IPS DF 6.9 (cell line): Measurements from ENCODE around the gene ABCG2.
"Not testable (repeated sequence)": the region's sequence is repeated elsewhere in the genome, so short reads cannot be mapped to it uniquely, and the experiment has no call there.

Experiments used
- DNase-seq: peaks from one replicate; pipeline ENCODE4 v3.0.0-alpha.2; 2013; ENCODE audit warnings: low read depth, low spot score
- H3K27ac ChIP-seq: one replicate; pipeline ENCODE4 v1.5.1; 2013; ENCODE audit warnings: low read length, control low read depth
- H3K27me3 ChIP-seq: 2 replicates; pipeline ENCODE4 v1.6.1; 2013; ENCODE audit warnings: mild to moderate bottlenecking, low read length; ENCODE audit not compliant: control insufficient read depth, insufficient read depth
- H3K36me3 ChIP-seq: 2 replicates; pipeline ENCODE4 v1.6.1; 2013; ENCODE audit warnings: low read length; ENCODE audit not compliant: control insufficient read depth, insufficient read depth
- H3K4me1 ChIP-seq: 2 replicates; pipeline ENCODE4 v1.6.1; 2013; ENCODE audit warnings: low read length; ENCODE audit not compliant: control insufficient read depth, insufficient read depth
- H3K4me3 ChIP-seq: 2 replicates; pipeline ENCODE4 v1.5.1; 2013; ENCODE audit warnings: mild to moderate bottlenecking, low read length
- H3K9me3 ChIP-seq: 2 replicates; pipeline ENCODE4 v1.6.1; 2013; ENCODE audit warnings: low read length, inconsistent platforms; ENCODE audit not compliant: control insufficient read depth, insufficient read depth
- WGBS: extraction: QIAGEN DNeasy Blood & Tissue Kit; methylation state at CpG from one replicate; pipeline ENCODE4 v1.1.7; 2013; ENCODE audit warnings: mixed read lengths, missing lambda C conversion rate; ENCODE audit not compliant: insufficient read length, insufficient coverage; 5-methylcytosine and 5-hydroxymethylcytosine counted together

The ABCG2 gene

GRCh38 chr4:88169298-88169697 lies 10.9 kb upstream of the ABCG2 start:
- peaks cover 1% of the 10 kb centered on the region; the same call in 1 of the 2 replicates for H3K4me1 ChIP-seq
- WGBS, result no CpG with 5 or more reads among the region's 2 CpGs
- no peaks in the 10 kb centered on the region for H3K36me3 ChIP-seq
- H3K9me3 ChIP-seq, result no peaks in the 10 kb centered on the region; the same call in 1 of the 2 replicates
- no peak overlapping the region for H3K4me3 ChIP-seq
- DNase-seq, result no peak
- H3K27ac ChIP-seq, result no peak overlapping the region
- H3K27me3 ChIP-seq, result no peaks in the 10 kb centered on the region

- Histone ChIP-seq H3K9me3 (no peaks in the 10 kb centered on the region; the same call in 1 of the 2 replicates), H3K4me1 (peaks cover 3% of the 10 kb centered on the region; the same call in 1 of the 2 replicates), H3K27me3 (no peaks in the 10 kb centered on the region), H3K36me3 (no peaks in the 10 kb centered on the region), H3K4me3 (no peak overlapping the region), H3K27ac (no peak overlapping the region)
- no peak for DNase-seq
- no CpG with 5 or more reads among the region's 3 CpGs for WGBS
Observed at GRCh38 chr4:88166608-88167007, 8.2 kb upstream of the ABCG2 start.

GRCh38 chr4:88163336-88163735 lies 4.9 kb upstream of the ABCG2 start:
- no peaks in the 10 kb centered on the region for H3K36me3 ChIP-seq
- WGBS, result no CpG with 5 or more reads among the region's 6 CpGs
- no peak overlapping the region for H3K4me3 ChIP-seq
- DNase-seq, result no peak
- H3K27ac ChIP-seq, result no peak overlapping the region
- H3K27me3 ChIP-seq, result no peaks in the 10 kb centered on the region
- no peaks in the 10 kb centered on the region; the same call in 1 of the 2 replicates for H3K9me3 ChIP-seq
- peaks cover 3% of the 10 kb centered on the region; the same call in 1 of the 2 replicates for H3K4me1 ChIP-seq

GRCh38 chr4:88162626-88163025 lies 4.2 kb upstream of the ABCG2 start:
- H3K27me3 ChIP-seq, result no peaks in the 10 kb centered on the region
- DNase-seq, result no peak
- H3K27ac ChIP-seq, result no peak overlapping the region
- H3K9me3 ChIP-seq, result no peaks in the 10 kb centered on the region; the same call in 1 of the 2 replicates
- no peak overlapping the region for H3K4me3 ChIP-seq
- H3K36me3 ChIP-seq, result no peaks in the 10 kb centered on the region
- peaks cover 3% of the 10 kb centered on the region; the same call in 1 of the 2 replicates for H3K4me1 ChIP-seq

GRCh38 chr4:88159229-88159725 lies 838 bp upstream of the ABCG2 start:
- H3K27ac ChIP-seq, result no peak overlapping the region
- no peaks in the 10 kb centered on the region for H3K36me3 ChIP-seq
- peak overlapping the region; percentile 55; the same call in 1 of the 2 replicates for H3K4me3 ChIP-seq
- no peaks in the 10 kb centered on the region for H3K9me3 ChIP-seq
- peaks cover 3% of the 10 kb centered on the region; the same call in 1 of the 2 replicates for H3K4me1 ChIP-seq
- WGBS, result no CpG with 5 or more reads among the region's 14 CpGs
- H3K27me3 ChIP-seq, result no peaks in the 10 kb centered on the region
- DNase-seq, result no peak

- Histone ChIP-seq H3K27ac (no peak overlapping the region), H3K9me3 (no peaks in the 10 kb centered on the region), H3K4me1 (no peaks in the 10 kb centered on the region), H3K36me3 (no peaks in the 10 kb centered on the region), H3K4me3 (peak overlapping the region; percentile 55; the same call in 1 of the 2 replicates), H3K27me3 (no peaks in the 10 kb centered on the region)
- no CpG with 5 or more reads among the region's 12 CpGs for WGBS
- DNase-seq, result no peak
Observed at GRCh38 chr4:88158038-88158488, 376 bp downstream of the ABCG2 start.

- H3K27ac ChIP-seq, DNase-seq, H3K4me3 ChIP-seq, H3K36me3 ChIP-seq, H3K27me3 ChIP-seq, H3K9me3 ChIP-seq, H3K4me1 ChIP-seq: not testable (repeated sequence)
- no CpG with 5 or more reads among the region's 8 CpGs for WGBS
Observed at GRCh38 chr4:88152331-88152730, 6.1 kb downstream of the ABCG2 start.

GRCh38 chr4:88148560-88148959 lies 9.9 kb downstream of the ABCG2 start:
- H3K27ac ChIP-seq, result no peak overlapping the region
- peaks cover 3% of the 10 kb centered on the region; the same call in 1 of the 2 replicates for H3K4me1 ChIP-seq
- no peaks in the 10 kb centered on the region for H3K36me3 ChIP-seq
- H3K9me3 ChIP-seq, result no peaks in the 10 kb centered on the region
- H3K27me3 ChIP-seq, result no peaks in the 10 kb centered on the region
- no peak for DNase-seq
- H3K4me3 ChIP-seq, result no peak overlapping the region
- WGBS, result no CpG with 5 or more reads among the region's 2 CpGs

GRCh38 chr4:88147799-88148217 lies 10.6 kb downstream of the ABCG2 start:
- H3K4me1 ChIP-seq, result peaks cover 3% of the 10 kb centered on the region; the same call in 1 of the 2 replicates
- no peak overlapping the region for H3K4me3 ChIP-seq
- no peaks in the 10 kb centered on the region for H3K27me3 ChIP-seq
- no peak for DNase-seq
- WGBS, result no CpG with 5 or more reads among the region's 4 CpGs
- H3K36me3 ChIP-seq, result no peaks in the 10 kb centered on the region
- H3K9me3 ChIP-seq, result no peaks in the 10 kb centered on the region
- H3K27ac ChIP-seq, result no peak overlapping the region

- Histone ChIP-seq H3K4me1 (peaks cover 3% of the 10 kb centered on the region; the same call in 1 of the 2 replicates), H3K4me3 (no peak overlapping the region), H3K9me3 (no peaks in the 10 kb centered on the region), H3K27ac (no peak overlapping the region), H3K27me3 (no peaks in the 10 kb centered on the region), H3K36me3 (no peaks in the 10 kb centered on the region)
- DNase-seq, result no peak
Observed at GRCh38 chr4:88146891-88147290, 11.5 kb downstream of the ABCG2 start.

- Histone ChIP-seq H3K4me3 (no peak overlapping the region), H3K27me3 (no peaks in the 10 kb centered on the region), H3K27ac (no peak overlapping the region), H3K36me3 (no peaks in the 10 kb centered on the region), H3K9me3 (no peaks in the 10 kb centered on the region), H3K4me1 (peaks cover 3% of the 10 kb centered on the region; the same call in 1 of the 2 replicates)
- DNase-seq, result no peak
- no CpG with 5 or more reads among the region's 3 CpGs for WGBS
Observed at GRCh38 chr4:88144866-88145300, 13.6 kb downstream of the ABCG2 start.
